Spleen (tissue), 11 donors: ENCODE measurements around the gene APOL6. TPM values are rescaled to one million over a fixed set of nuclear protein-coding genes. Genes with fewer than 3 reads are reported as not detected.

Source experiments
- DNase-seq: peaks from one replicate; pipeline ENCODE4 v3.0.0-alpha.2; 2020
- H3K27ac ChIP-seq, 8 donors: fragments of 200-600 bp; sonication (generic) in 7 of 8; 1 replicate in 4 of 8; 2 replicates in 4 of 8; pipeline versions ENCODE4 v1.5.0 to v1.8.0; 2016 to 2021; ENCODE audit warnings: inconsistent platforms in 4 of 8, mild to moderate bottlenecking in 4 of 8, moderate library complexity in 1 of 8
- H3K27me3 ChIP-seq, 7 donors: fragments of 200-600 bp; sonication (generic) in 6 of 7; replicated peaks in 1 of 7; 1 replicate in 4 of 7; 2 replicates in 3 of 7; pipeline versions ENCODE4 v1.5.0 to v1.8.0; 2016 to 2021; ENCODE audit warnings: inconsistent platforms in 3 of 7, mild to moderate bottlenecking in 1 of 7
- H3K36me3 ChIP-seq, 6 donors: fragments of 200-600 bp; sonication (generic) in 5 of 6; 1 replicate in 4 of 6; 2 replicates in 2 of 6; pipeline versions ENCODE4 v1.5.0 to v1.8.0; 2016 to 2021; ENCODE audit warnings: inconsistent platforms in 2 of 6
- H3K4me1 ChIP-seq, 6 donors: fragments of 200-600 bp; sonication (generic) in 5 of 6; 1 replicate in 3 of 6; 2 replicates in 3 of 6; pipeline versions ENCODE4 v1.5.0 to v1.8.0; 2016 to 2021; ENCODE audit warnings: inconsistent platforms in 3 of 6
- H3K4me3 ChIP-seq, 8 donors: fragments of 200-600 bp; sonication (generic) in 7 of 8; 1 replicate in 4 of 8; 2 replicates in 4 of 8; pipeline versions ENCODE4 v1.5.0 to v1.8.0; 2016 to 2021; ENCODE audit warnings: inconsistent platforms in 4 of 8, mild to moderate bottlenecking in 4 of 8, moderate library complexity in 2 of 8
- H3K9me3 ChIP-seq, 8 donors: fragments of 200-600 bp; sonication (generic) in 7 of 8; 1 replicate in 4 of 8; 2 replicates in 4 of 8; pipeline versions ENCODE4 v1.5.0 to v1.8.0; 2016 to 2021; ENCODE audit warnings: inconsistent platforms in 4 of 8
- CTCF ChIP-seq, 11 experiments: fragments of 200-600 bp in 7 of 11; fragments of 450-650 bp in 4 of 11; sonication (generic) in 4 of 11; IDR thresholded peaks in 8 of 11; conservative IDR thresholded peaks in 3 of 11; 1 replicate in 7 of 11; 2 replicates in 4 of 11; pipeline versions ENCODE4 v1.4.0 to v1.8.0; 2016 to 2021; ENCODE audit warnings: antibody characterized with exemption in 11 of 11, inconsistent platforms in 4 of 11, mild to moderate bottlenecking in 1 of 11
- POLR2A ChIP-seq, 3 donors: fragments of 450-650 bp; IDR thresholded peaks; one replicate each; pipeline ENCODE4 v1.5.1; 2017; ENCODE audit warnings: antibody characterized with exemption in 3 of 3, mild to moderate bottlenecking in 1 of 3
- POLR2AphosphoS5 ChIP-seq, 3 donors: sonication (generic); formaldehyde crosslinking; IDR thresholded peaks; one replicate each; pipeline ENCODE4 v1.5.1; 2017; ENCODE audit warnings: antibody characterized with exemption in 3 of 3
- WGBS, 5 donors: extraction: QIAGEN DNeasy Blood & Tissue Kit in 3 of 5; methylation state at CpG; one replicate each; pipeline versions ENCODE4 v1.1.5 to v1.1.7; 2013 to 2018; 5-methylcytosine and 5-hydroxymethylcytosine counted together
- intact Hi-C: fragments of 100-400 bp; cut with DNase I; formaldehyde crosslinking; loops from one replicate; pipeline ENCODE4 v1.15.0; 2023; ENCODE audit warnings: low total_unique reads
- polyA plus RNA-seq, 3 donors: library from polyadenylated mRNA; stranded (reverse); fragments of 200-250 nt; gene quantifications; one replicate each; pipeline ENCODE4 v1.2.1, GENCODE V29; 2013
- total RNA-seq, 7 donors: library from RNA; depleted of rRNA in 3 of 7; stranded (reverse); fragments of >200 nt in 3 of 7; fragmentation: NEBNext Ultra II Directional in 4 of 7; extraction: Animal tissue kit (Norgen Biotek cat#: 25700) in 4 of 7; gene quantifications; one replicate each; pipeline versions ENCODE4 v1.1.0 to v1.2.1, GENCODE V29; 2016 to 2021
- donor health status: healthy with polysubstance abuse.
- donor health status: DM: no; HTN: no; CAD: no; lungs with moderate emphysema.
- donor health status: DM: no; HTN: no; CAD: no.
- donor health status: Bipolar disorder and iron deficiency.
- donor health status: healthy.
- donor health status: DM: no; HTN: no; CAD: no.
- donor health status: DM: yes; HTN: yes; CAD: no.

APOL6 gene
- total and polyA plus RNA-seq, 10 donors, result 4.4 to 48.1 (median 37.3) TPM

DNA sequence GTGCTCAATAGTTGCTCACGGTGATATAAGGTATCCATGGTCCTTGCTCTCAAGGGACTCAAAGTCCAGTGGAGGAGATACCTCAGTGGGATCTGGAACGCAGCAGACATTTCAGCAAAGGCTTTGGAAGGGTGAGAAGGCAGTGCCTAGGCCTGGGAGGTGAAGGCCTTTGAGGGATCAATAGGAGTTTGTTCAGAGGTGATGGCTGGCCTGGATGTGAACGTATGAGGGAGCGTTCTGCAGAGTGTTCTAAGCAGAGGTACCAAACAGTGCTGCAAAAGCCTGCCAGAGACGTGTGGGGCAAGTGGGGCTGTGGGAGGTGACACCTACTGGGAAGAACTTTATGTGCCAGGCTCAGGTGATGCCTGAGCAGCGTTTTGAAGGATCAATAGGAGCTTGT is 23.7 kb upstream of the APOL6 start:
- TF ChIP-seq POLR2A (IDR thresholded peaks at IDR 0.05), result no peak
- no peak overlapping the region for H3K27ac ChIP-seq
- no peaks in the 10 kb centered on the region for H3K36me3 ChIP-seq
- intact Hi-C loops, result loop anchor here (10.0 kb wide), 3 partner anchors 220 to 500 kb away; no protein-coding TSS in a partner anchor
- H3K9me3 ChIP-seq, result no peaks in the 10 kb centered on the region
- peaks cover 0 to 38% (median 20%) of the 10 kb centered on the region in 6 donors for H3K4me1 ChIP-seq
- 82 to 90% (median 87%) methylated on average over 6 of the region's 6 CpGs for WGBS, 5 donors
- DNase-seq, result no peak
- peaks cover 0 to 44% (median 0%) of the 10 kb centered on the region in 7 donors for H3K27me3 ChIP-seq
- H3K4me3 ChIP-seq, result no peak overlapping the region

GRCh38 chr22:35625763-35626432 is 22.3 kb upstream of the APOL6 start:
- no peaks in the 10 kb centered on the region for H3K36me3 ChIP-seq
- peaks cover 0 to 44% (median 0%) of the 10 kb centered on the region in 7 donors for H3K27me3 ChIP-seq
- no peak for DNase-seq
- H3K27ac ChIP-seq, result no peak overlapping the region
- intact Hi-C loops, result loop anchor here (10.0 kb wide), 3 partner anchors 219 to 499 kb away; no protein-coding TSS in a partner anchor
- TF ChIP-seq POLR2A (IDR thresholded peaks at IDR 0.05) (no peak), POLR2AphosphoS5 (IDR thresholded peaks at IDR 0.05) (no peak), CTCF (IDR thresholded peaks at IDR 0.05 in 8 of 11, conservative IDR thresholded peaks at IDR 0.05 in 3 of 11) (no peak)
- no peaks in the 10 kb centered on the region for H3K9me3 ChIP-seq
- WGBS, 5 donors, result 60 to 75% (median 71%) methylated on average over 10 of the region's 10 CpGs
- peaks cover 0 to 48% (median 22%) of the 10 kb centered on the region in 6 donors for H3K4me1 ChIP-seq
- no peak overlapping the region for H3K4me3 ChIP-seq

- Histone ChIP-seq H3K9me3 (no peaks in the 10 kb centered on the region), H3K36me3 (no peaks in the 10 kb centered on the region), H3K4me3 (peak overlapping the region; percentile 20 to 71 (median 40)), H3K27me3 (peaks cover 0 to 44% (median 0%) of the 10 kb centered on the region in 7 donors), H3K27ac (peak overlapping the region; percentile 46 to 83 (median 70)), H3K4me1 (peaks cover 0 to 46% (median 22%) of the 10 kb centered on the region in 6 donors)
- 1 to 3% (median 3%) methylated on average over 11 to 21 of the region's 21 CpGs for WGBS, 5 donors
- TF ChIP-seq CTCF (IDR thresholded peaks at IDR 0.05 in 8 of 11, conservative IDR thresholded peaks at IDR 0.05 in 3 of 11), result peak in 7 of 11 experiments; percentile 10 to 57 (median 41)
- TF ChIP-seq POLR2A (IDR thresholded peaks at IDR 0.05), result no peak
- peak; percentile 6 to 45 (median 23) for TF ChIP-seq POLR2AphosphoS5 (IDR thresholded peaks at IDR 0.05)
- no peak for DNase-seq
- intact Hi-C loops, result loop anchor here (10.0 kb wide), 3 partner anchors 217 to 497 kb away; no protein-coding TSS in a partner anchor
These were observed 20.8 kb upstream of the APOL6 start for GRCh38 chr22:35627267-35628041.

GRCh38 chr22:35628732-35629131 is 19.5 kb upstream of the APOL6 start:
- intact Hi-C loops, result loop anchor here (10.0 kb wide), 3 partner anchors 216 to 496 kb away; no protein-coding TSS in a partner anchor
- Histone ChIP-seq H3K9me3 (no peaks in the 10 kb centered on the region), H3K4me1 (peaks cover 0 to 34% (median 15%) of the 10 kb centered on the region in 6 donors), H3K4me3 (no peak overlapping the region), H3K36me3 (no peaks in the 10 kb centered on the region), H3K27ac (peak overlapping the region in 2 of 8 donors; percentile 23 to 83), H3K27me3 (peaks cover 0 to 42% (median 0%) of the 10 kb centered on the region in 7 donors)
- no peak for DNase-seq
- TF ChIP-seq POLR2A (IDR thresholded peaks at IDR 0.05), result no peak
- TF ChIP-seq CTCF (IDR thresholded peaks at IDR 0.05 in 8 of 11, conservative IDR thresholded peaks at IDR 0.05 in 3 of 11), result no peak
- TF ChIP-seq POLR2AphosphoS5 (IDR thresholded peaks at IDR 0.05), result no peak
- WGBS, 5 donors, result 87 to 96% (median 91%) methylated on average over 3 of the region's 3 CpGs
